Hepatocyte (in vitro differentiated cells): Measurements from ENCODE around the gene WDPCP.

Experiments used
- EZH2 ChIP-seq: fragments of 200-600 bp; sonication (generic); IDR thresholded peaks from 2 replicates; pipeline ENCODE4 v1.6.1; 2016; ENCODE audit warnings: antibody characterized with exemption, mild to moderate bottlenecking, borderline replicate concordance
- EZH2phosphoT487 ChIP-seq: fragments of 200-600 bp; sonication (generic); IDR thresholded peaks from one replicate; pipeline ENCODE4 v1.6.1; 2018; ENCODE audit warnings: antibody characterized with exemption, mild to moderate bottlenecking, low read depth, moderate library complexity; ENCODE audit not compliant: unreplicated experiment, severe bottlenecking
- TF ChIP-seq, protein P1 (sequence below): fragments of 200-600 bp; sonication (generic); IDR thresholded peaks from 2 replicates; pipeline ENCODE4 v1.5.1; 2016; ENCODE audit warnings: antibody characterized with exemption, mild to moderate bottlenecking; ENCODE audit not compliant: poor library complexity

DNA sequence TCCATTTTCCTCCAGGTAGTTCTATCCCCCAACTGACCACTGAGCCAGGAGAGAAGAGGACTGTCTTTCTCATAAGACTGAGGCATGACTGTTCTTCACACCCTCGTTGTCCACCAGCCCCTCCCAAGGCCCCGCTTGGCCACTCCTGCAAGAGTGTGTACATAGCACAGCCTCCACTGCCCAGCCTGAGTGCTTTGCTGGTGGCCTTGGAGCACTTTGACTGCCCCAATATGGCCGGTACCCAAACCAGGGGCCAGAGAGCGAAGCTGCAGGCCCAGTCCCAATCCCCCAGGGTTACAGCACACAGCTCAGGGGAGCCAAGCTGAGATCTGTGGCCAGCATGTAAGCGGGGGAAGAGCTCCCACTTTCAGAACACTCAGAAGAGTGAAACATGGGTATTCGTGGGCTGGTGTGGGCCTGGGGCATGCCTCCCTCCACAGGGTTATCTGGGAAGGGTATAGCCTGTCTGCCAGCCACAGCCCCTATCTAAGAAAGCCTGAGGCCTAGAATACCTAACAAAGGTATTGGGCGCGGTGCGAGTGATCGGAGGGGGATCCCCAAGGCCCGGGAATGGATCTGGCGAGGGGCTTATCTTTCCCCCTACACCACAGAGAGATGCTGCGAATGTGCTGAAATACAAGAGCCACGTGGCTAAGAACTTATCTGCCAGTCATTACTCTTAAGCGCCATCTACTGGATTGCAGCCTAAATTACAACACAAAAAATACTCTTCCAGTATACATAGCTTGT is 163.8 kb downstream of the WDPCP start:
- TF ChIP-seq, protein P1, sequence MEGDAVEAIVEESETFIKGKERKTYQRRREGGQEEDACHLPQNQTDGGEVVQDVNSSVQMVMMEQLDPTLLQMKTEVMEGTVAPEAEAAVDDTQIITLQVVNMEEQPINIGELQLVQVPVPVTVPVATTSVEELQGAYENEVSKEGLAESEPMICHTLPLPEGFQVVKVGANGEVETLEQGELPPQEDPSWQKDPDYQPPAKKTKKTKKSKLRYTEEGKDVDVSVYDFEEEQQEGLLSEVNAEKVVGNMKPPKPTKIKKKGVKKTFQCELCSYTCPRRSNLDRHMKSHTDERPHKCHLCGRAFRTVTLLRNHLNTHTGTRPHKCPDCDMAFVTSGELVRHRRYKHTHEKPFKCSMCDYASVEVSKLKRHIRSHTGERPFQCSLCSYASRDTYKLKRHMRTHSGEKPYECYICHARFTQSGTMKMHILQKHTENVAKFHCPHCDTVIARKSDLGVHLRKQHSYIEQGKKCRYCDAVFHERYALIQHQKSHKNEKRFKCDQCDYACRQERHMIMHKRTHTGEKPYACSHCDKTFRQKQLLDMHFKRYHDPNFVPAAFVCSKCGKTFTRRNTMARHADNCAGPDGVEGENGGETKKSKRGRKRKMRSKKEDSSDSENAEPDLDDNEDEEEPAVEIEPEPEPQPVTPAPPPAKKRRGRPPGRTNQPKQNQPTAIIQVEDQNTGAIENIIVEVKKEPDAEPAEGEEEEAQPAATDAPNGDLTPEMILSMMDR: peak; percentile 21
- no peak for TF ChIP-seq EZH2
- TF ChIP-seq EZH2phosphoT487: no peak
